ENCODE results near the gene CAMK2B. TPM values are rescaled to one million over a fixed set of nuclear protein-coding genes. Genes with fewer than 3 reads are reported as not detected.

CAMK2B gene
- total RNA-seq, 1 experiment from 2014 or later = 0.13 TPM

GRCh38 chr7:44232396-44232795 is 93.0 kb downstream of the CAMK2B start:
- intact Hi-C loops (cut with micrococcal nuclease; ENCODE audit: unreplicated experiment) = no loop called here
- Histone ChIP-seq H3K4me3 (ENCODE audit: low read depth, low read length, poor library complexity, severe bottlenecking) (no peak overlapping the region), H3K27me3 (replicated peaks; ENCODE audit: insufficient read depth, low read depth, low read length, poor library complexity) (no peaks in the 10 kb centered on the region), H3K9me3 (ENCODE audit: low read depth, low read length, poor library complexity, severe bottlenecking) (no peaks in the 10 kb centered on the region), H3K4me1 (ENCODE audit: insufficient read depth, low read length, poor library complexity, severe bottlenecking) (no peaks in the 10 kb centered on the region), H3K27ac (ENCODE audit: low read depth, low read length, poor library complexity, severe bottlenecking) (no peak overlapping the region), H3K36me3 (ENCODE audit: insufficient read depth, low read length, poor library complexity, severe bottlenecking) (no peaks in the 10 kb centered on the region)
- POLR2A ChIA-PET (ENCODE audit: low non-redundant PET) = no interaction called here
- no peak for DNase-seq (ENCODE audit: low spot score)
- CTCF ChIA-PET = no interaction called here
- TF ChIP-seq EZH2 (IDR thresholded peaks at IDR 0.05; ENCODE audit: borderline replicate concordance, low read depth, low read length, poor library complexity, severe bottlenecking) (no peak), CTCF (conservative IDR thresholded peaks at IDR 0.05; ENCODE audit: low read depth, low read length) (no peak)
- no TSS peak for BruUV-seq (replicated peaks)

- no peak for DNase-seq (ENCODE audit: low spot score)
- H3K36me3 ChIP-seq (ENCODE audit: insufficient read depth, low read length, poor library complexity, severe bottlenecking) = no peaks in the 10 kb centered on the region
- TF ChIP-seq EZH2 (IDR thresholded peaks at IDR 0.05; ENCODE audit: borderline replicate concordance, low read depth, low read length, poor library complexity, severe bottlenecking) (no peak), CTCF (conservative IDR thresholded peaks at IDR 0.05; ENCODE audit: low read depth, low read length) (no peak)
- no peaks in the 10 kb centered on the region for H3K27me3 ChIP-seq (replicated peaks; ENCODE audit: insufficient read depth, low read depth, low read length, poor library complexity)
- no peaks in the 10 kb centered on the region for H3K9me3 ChIP-seq (ENCODE audit: low read depth, low read length, poor library complexity, severe bottlenecking)
- intact Hi-C loops (cut with micrococcal nuclease; ENCODE audit: unreplicated experiment) = no loop called here
- H3K4me1 ChIP-seq (ENCODE audit: insufficient read depth, low read length, poor library complexity, severe bottlenecking) = no peaks in the 10 kb centered on the region
- ChIA-PET POLR2A (ENCODE audit: low non-redundant PET) (no interaction called here), CTCF (no interaction called here)
- H3K27ac ChIP-seq (ENCODE audit: low read depth, low read length, poor library complexity, severe bottlenecking) = no peak overlapping the region
- no peak overlapping the region for H3K4me3 ChIP-seq (ENCODE audit: low read depth, low read length, poor library complexity, severe bottlenecking)
- BruUV-seq (replicated peaks) = no TSS peak
These were observed 94.3 kb downstream of the CAMK2B start for GRCh38 chr7:44231088-44231487.

- ChIA-PET CTCF (no interaction called here), POLR2A (ENCODE audit: low non-redundant PET) (no interaction called here)
- intact Hi-C loops (cut with micrococcal nuclease; ENCODE audit: unreplicated experiment) = no loop called here
These were observed 95.1 kb downstream of the CAMK2B start for GRCh38 chr7:44230286-44230685.

More at GRCh38 chr7:44230286-44230685, 95.1 kb downstream of the CAMK2B start:
- no peaks in the 10 kb centered on the region for H3K4me1 ChIP-seq (ENCODE audit: insufficient read depth, low read length, poor library complexity, severe bottlenecking)
- no peak overlapping the region for H3K27ac ChIP-seq (ENCODE audit: low read depth, low read length, poor library complexity, severe bottlenecking)
- BruUV-seq (replicated peaks) = no TSS peak
- H3K4me3 ChIP-seq (ENCODE audit: low read depth, low read length, poor library complexity, severe bottlenecking) = no peak overlapping the region
- no peaks in the 10 kb centered on the region for H3K9me3 ChIP-seq (ENCODE audit: low read depth, low read length, poor library complexity, severe bottlenecking)
- no peaks in the 10 kb centered on the region for H3K36me3 ChIP-seq (ENCODE audit: insufficient read depth, low read length, poor library complexity, severe bottlenecking)
- H3K27me3 ChIP-seq (replicated peaks; ENCODE audit: insufficient read depth, low read depth, low read length, poor library complexity) = no peaks in the 10 kb centered on the region
- no peak for DNase-seq (ENCODE audit: low spot score)
- TF ChIP-seq CTCF (conservative IDR thresholded peaks at IDR 0.05; ENCODE audit: low read depth, low read length) (no peak), EZH2 (IDR thresholded peaks at IDR 0.05; ENCODE audit: borderline replicate concordance, low read depth, low read length, poor library complexity, severe bottlenecking) (no peak)
